NCI-H2227 treated with DMSO at 0.1 percent for 48 hours (cell line): ENCODE data around the gene CACNA1I.

Source experiments
- DNase-seq: peaks from one replicate; lab custom pipeline; 2025; lab: John Stamatoyannopoulos, UW

Gene CACNA1I

DNA sequence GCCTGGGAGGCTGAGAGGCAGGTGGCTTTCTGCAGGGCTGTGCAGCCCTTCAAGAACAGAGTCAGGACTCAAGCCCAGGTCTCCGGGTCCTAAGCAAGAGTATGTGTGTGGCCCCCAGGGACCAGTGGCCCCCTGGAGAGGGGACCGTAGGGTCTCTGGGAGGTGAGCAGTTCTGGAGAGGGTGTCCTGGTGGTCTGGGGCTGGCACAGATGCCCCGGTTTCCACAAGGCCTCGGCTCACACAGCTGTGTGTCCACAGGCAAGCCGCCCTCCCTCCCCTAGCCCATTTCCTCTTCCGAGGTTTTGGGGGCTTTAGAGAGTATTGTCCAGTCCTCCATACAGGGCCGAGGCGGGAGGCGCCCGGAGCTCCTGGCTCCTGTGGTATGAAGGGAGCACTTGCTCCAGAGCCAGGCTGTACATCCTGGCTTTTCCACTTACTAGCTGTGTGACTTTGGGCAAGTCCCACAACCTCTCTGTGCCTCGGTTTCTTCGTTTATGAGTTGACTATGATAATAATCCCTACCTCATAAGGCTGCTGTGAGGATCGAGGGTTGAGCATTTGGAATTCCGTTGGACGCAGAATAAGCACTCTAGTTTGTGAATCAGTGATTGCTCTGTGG is 34.6 kb upstream of the CACNA1I start:
- no peak for DNase-seq

DNA sequence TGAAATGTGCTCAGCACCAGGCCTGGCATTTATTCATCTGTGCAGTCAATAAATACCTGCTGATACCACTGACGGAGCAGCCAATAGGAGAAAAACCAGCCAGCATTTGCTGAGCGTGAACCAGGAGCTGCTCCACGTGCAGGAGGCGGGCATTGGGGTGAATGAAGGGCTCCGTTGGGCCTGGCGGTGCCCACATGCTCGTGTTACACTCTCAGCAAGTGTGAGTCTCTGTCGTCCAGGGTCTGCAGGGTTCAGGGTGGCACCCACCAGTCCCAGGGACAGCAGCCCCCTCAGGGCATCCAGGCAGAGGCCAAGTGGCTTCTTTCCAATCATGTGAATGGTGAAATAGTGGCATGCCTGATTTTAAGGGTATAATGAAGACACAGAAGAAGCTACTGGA is 33.8 kb upstream of the CACNA1I start:
- no peak for DNase-seq

DNA sequence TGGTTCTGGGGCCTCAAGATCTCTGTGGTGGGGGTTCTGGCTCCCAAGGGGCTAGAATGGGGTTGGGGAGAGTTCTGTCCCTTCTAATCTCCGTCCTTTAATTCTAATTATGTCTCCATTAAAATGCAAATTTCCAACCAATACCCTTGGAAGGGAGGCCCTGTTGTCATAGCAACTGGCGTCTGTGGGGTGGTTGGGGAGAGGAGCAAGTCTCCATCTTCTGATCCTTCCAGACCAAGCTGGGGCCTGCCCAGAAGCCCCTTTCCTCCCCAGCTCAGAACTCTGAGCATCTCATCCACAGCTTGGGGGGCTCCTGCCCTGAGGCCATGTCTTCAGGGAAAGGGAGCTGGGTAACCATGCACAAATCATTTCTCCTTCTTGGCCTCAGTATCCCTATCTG is 32.6 kb upstream of the CACNA1I start:
- DNase-seq: no peak

DNA sequence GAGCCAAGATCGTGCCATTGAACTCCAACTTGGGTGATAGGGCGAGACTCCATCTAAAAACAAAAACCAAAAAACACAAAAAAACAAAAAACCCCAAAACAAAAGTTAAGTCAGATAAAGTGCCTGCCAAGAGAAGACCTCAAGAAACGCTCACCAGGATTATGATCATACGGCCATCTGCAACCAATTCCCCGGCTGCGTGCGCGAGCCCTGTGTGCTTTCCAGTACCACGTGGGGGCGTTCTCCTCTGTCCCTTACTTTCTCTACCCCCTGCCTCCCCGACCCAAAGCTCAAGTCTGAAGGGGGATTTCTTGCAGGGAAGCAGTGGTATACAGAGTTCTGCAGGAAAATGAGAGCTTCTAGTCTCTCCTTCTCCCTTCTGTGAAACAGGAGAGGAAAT is 27.5 kb upstream of the CACNA1I start:
- DNase-seq: peak; percentile 28

DNA sequence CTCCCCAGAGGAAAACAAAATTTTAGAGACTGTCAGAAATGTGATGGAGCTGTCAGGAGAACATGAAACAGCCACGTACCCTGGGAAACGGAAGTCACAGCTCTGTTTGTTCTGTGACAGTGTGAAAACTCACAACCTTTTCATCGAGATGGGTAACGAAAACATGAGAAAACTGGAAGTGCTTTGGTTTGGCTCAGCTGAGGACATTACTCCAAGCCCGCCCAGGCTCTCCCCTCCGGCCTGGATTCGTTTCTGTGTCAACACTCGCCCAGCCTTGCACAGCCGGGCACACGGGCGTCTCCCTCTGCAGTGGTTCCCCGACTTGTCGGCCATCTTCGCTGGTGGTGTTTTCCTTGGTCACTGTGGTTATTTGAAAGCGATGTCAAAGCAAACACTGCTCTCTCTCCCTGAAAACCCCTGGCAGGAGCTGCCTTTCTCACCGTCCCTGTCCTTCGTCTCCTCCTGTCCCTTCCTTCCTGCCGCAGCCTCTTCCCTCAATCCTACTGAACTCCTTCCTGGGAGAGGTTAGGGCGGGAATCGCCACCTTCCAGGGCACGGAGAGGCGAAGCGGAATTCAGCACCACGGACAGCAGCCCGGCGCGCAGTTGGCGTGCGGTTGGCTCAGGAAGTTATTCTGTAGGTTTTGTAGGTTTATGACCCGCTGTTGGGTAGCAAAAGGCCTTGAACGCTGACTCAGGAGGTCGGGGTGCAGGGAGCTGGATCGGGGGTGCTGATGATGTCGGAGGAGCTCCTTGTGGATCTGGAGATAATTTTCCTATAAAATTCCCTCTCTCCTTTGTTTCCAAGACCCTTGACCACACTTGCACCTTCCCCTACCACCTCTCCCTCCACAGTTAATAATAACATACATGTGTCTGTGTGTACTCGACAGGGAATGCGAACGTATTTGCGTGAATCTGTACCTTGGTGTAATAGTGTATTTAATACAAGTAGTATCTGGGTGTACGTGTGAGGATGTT is 24.9 kb upstream of the CACNA1I start:
- no peak for DNase-seq

DNA sequence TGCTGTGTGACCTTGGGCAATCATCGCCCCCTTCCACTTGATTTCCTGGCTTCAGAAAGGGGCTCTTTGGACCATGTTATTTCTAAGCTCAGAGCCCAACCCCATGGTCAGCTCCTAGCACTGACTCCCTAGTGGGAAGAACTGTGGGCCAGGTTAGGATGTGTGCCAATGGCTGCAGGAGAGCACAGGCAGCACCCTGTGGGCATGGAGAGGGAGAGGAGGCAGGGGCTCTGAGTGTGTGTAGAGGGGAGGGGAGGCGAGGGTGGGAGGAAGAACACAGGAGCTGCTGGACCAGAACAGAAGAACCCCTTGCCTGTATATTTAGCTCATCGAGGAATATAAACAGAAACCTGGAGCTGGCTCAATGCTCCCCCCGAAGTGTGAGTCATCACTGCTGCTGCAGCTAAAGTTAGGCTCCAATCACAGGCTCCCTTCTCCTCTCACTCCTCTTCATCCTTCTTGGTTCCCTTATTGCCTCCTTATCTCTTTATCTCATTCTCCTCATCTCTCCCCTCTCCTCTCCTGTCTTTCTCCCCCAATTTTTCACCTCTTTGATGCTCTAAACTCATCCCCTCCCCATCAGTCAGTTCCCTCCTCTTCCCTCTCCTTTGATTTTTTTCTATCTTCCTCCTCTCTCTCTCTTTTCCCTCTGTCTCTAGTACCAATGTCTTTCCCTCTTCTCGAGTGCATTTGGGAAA is 23.5 kb upstream of the CACNA1I start:
- DNase-seq: no peak

GRCh38 chr22:39547587-39547947 is 23.0 kb upstream of the CACNA1I start:
- no peak for DNase-seq

DNA sequence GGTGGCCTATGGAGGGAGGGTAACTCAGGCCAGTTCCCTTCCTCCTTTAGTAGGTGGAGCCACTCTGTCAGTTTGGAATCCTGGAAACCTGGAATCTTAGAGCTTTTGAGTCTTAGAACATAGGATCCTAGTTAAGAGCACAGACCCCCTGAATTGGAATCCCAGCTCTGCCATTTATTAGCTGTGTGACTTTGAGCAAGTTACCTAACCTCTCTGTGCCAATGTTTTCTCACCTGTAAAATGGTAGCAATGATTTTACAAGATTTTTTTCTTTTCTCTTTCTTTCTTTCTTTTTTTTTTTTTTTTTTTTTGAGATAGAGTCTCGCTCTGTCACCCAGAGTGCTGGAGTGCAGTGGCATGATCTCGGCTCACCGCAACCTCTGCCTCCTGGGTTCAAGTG is 17.1 kb upstream of the CACNA1I start:
- no peak for DNase-seq

DNA sequence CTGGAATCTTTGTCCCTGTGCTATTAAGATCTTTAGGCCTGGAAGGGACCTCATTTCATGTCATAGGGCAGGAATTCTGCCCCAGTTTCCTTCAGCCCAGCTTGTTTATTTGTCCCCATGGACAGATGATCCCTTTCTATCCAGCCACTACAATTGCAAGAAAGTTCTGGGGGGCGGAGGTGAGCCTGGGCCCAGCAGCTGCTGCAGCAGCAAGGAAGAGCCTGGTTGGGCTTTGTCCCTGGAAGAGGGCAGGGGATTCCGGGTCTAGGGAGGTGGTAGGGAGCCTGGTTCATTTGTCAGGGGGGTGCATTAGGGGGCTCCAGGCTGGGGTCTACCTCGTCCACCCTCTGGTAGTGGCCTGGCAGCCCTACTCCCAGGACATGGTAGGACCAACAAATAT is 16.4 kb upstream of the CACNA1I start:
- DNase-seq: no peak

DNA sequence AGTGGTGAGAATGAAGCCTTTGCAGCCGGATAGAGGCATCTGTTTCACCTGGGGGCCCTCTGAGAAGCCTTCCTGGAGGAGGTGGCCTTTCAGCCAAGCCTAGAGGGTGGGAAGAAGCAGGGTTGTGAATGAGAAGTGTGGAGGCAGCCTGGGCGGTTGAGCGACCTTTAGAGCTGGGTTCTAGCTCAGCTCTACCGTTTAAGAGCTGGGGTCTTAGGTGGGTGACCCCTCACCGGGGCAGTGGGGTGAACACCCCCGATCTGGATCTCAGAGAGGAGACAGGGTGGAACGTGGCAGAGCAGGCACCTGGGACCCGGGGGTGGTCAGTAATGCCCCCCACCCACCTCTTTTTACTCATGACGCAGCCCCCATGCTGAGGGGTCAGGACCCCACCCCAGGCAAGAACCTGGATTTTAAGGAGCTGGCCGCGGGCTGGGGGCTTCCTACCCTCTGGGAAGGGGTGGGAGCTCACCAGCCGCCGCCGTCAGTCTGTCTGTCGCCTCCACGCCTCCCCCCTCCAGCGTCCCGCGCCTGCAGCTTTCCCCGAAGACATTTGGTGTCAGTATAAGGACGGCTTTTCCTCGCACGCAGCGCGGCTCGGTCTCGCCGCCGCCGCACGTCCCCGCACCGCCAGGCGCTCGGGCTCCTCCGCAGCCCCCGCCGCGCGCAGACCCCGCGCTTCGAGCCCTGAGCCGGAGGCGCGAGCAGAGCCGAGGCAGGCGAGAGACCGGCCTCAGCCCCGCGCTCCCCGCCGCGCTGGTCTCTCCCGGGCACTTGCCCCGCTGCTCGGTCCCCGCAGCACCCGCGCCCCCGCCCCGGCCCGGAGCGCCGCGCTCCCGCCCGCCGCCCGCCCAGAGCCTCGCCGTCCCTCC is 13.3 kb upstream of the CACNA1I start:
- DNase-seq: no peak

DNA sequence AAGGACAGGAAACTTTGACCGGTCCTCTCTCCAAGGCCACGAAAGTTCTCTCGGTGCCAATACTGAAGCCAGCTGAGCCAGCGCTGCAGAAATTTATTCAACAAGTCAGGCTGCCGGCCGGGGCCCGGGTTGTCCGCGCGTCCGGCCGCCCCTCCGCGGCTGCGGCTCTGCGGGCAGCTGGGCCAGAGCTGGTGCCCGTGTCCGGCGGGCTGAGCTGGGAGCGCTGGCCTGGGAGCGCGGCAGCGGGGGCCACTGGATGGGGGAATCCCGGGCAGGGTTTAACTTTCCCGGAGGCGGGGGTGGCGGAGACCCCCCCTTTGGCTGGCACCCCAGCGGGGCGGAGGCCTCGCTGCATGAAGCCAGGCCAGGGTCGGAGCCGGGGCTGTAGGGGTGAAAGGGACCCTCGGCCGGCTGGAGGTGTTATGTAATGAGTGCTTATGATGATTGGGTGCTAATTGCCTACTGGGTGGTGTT is 12.3 kb upstream of the CACNA1I start:
- no peak for DNase-seq

DNA sequence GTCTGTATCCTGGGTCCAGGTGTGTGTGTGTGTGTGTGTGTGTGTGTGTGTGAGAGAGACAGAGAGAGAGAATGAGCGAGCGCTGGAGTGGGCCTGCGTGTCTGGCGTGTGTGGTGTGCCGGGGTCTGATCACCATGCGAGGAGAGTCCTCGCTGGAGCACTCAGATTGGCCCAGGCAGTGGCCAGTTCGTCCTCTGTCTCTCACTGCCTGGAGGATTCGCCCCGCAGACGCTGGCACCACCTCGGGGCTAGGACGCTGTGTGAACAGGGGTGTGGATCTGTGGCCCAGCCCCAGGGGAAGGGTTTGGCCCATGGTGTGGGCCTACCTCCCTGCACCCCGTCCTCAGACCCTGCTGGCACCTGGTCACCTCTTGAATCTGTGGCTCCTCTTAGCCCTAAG is 11.6 kb upstream of the CACNA1I start:
- DNase-seq: no peak

DNA sequence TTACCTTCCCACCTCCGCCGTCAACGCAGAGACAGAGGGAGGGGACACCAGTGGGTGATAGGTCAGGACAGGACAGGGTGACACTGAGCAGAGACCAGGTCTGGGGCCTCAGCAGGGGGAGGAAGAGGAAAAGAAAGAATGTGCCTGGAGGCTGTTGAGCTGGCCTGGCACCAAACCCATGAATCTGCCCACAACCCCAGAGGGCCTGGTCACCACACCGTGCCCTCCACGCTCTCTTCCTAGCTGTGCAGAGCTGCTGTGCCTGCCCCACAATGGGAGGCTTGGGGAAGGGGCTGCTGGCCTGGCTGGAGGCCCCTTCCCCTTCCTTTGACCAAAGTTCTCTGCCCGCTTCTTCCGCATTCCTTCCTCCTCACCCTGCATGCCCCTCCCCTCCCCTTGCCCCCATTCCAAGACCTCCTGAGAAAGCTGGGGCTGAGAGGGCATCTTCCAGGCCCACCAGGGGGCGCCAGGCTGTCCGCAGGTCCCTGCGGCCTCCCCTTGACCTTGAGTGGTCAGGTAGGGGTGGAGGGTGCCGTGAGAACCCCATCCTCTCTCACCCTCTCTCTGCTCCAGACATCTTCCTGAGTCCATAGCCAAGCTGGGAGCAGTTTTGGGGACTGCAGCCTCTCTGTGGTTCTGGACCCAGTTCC is 11.0 kb upstream of the CACNA1I start:
- DNase-seq: no peak

DNA sequence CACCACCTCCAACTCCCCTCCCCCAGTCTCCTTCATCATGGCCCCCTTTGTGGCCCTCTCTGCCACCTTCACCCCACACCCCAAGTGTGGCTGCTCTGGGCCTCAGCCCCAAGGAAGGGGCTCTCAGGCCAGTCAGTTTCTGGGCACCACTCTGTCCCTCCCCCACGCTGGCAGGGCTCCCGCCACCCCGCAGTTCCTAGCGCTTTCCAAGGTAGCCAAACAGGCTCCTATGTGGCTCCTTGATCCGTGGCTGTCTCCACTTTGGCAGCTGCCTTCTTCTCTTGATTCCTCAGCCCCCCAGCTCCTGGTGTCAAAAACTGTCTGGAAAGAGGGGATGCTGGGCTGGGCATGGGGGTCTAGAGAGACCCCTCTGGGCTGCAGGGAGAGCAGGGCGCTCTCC is 10.4 kb upstream of the CACNA1I start:
- DNase-seq: no peak

GRCh38 chr22:39562839-39563489 is 7.6 kb upstream of the CACNA1I start:
- DNase-seq: no peak

DNA sequence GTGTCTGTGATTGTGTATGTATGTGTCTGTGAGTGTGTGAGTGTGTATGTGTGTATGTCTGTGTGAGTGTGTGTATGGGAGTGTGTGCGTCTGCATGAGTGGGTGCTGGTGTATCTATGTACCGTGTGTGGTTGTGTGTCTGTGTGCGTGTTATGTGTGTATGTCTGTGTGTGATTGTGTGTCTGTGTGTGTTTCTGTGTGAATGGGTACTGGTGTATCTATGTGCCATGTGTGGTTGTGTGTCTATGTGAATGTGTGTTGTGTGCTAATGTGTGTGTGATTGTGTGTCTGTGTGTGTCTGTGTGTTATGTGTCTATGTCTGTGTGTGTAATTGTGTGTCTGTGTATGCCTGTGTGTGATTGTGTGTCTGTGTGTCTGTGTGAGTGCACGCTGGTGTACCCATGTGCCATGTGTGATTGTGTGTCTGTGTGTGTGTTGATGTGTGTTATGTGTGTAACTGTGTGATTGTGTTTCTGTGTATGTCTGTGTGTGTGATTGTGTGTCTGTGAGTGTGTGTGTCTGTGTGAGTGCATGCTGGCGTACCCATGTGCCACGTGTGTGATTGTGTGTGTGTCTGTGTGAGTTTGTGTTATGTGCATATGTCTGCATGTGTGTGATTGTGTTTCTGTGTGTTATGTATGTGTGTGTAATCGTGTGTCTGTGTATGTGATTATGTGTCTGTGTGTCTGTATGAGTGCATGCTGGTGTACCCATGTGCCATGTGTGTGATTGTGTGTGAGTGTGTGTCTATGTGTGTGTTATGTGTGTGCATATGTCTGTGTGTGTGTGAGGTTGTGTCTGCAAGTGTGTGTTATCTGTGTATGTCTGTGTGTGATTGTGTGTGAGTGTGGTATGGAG is 6.8 kb upstream of the CACNA1I start:
- DNase-seq: no peak

DNA sequence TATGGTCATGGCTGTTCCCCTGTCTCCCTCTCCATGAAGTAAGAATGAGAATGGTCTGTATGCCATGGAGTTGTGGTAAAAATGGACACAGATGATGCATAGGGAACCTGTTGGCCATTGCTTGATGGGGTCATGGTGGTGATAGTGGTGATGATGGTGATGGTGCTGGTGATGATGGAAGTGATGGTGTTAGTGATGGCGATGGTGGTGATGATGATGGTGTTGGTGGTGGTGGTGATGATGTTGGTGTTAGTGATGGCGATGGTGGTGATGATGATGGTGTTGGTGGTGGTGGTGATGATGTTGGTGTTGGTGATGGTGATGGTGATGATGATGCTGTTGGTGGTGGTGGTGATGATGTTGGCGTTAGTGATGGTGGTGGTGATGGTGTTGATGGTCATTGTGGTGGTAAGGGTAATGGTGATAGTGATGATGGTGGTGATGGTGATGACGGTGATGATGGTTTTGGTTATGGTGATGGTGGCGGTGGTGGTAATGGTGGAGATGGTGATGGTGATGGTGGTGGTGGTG is 5.1 kb upstream of the CACNA1I start:
- no peak for DNase-seq

GRCh38 chr22:39567135-39567946 is 3.2 kb upstream of the CACNA1I start:
- no peak for DNase-seq
